ENCODE measurements around the gene CTDP1. TPM values are rescaled to one million over a fixed set of nuclear protein-coding genes. Genes with fewer than 3 reads are reported as not detected.

Gene CTDP1
- total RNA-seq, 1 experiment from 2014 or later, result 20.3 TPM

DNA sequence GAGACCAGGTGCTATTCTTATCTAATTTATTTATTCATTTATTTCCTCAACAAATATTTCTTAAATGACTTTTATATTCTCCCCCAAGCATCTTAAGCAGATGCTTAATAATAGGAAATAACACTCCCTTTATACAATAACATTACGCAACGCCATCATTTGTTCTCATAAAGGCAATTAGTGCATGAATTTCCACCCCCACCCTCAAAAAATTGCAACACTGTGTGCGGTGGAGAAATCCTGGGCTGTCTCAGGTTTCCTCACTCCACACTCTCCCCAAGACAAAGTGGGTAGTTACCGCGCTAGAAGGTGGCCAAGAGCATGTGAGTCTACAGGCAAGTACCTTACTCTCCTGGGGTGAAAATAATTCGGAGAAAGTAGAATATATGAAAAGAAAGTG, 37.0 kb upstream of the CTDP1 start:
- Mint-ChIP-seq H3K27ac (ENCODE audit: low read depth, unreplicated experiment) (no peak overlapping the region), H3K4me1 (ENCODE audit: insufficient read depth, unreplicated experiment) (peaks cover 6% of the 10 kb centered on the region), H3K36me3 (ENCODE audit: insufficient read depth, unreplicated experiment) (no peaks in the 10 kb centered on the region), H3K4me3 (ENCODE audit: unreplicated experiment) (no peak overlapping the region), H3K27me3 (ENCODE audit: insufficient read depth, unreplicated experiment) (no peaks in the 10 kb centered on the region), H3K9me3 (ENCODE audit: unreplicated experiment) (no peaks in the 10 kb centered on the region)
- intact Hi-C loops (cut with micrococcal nuclease), result loop anchor here (5.0 kb wide), 1 partner anchor 115 kb away; no protein-coding TSS in a partner anchor
- ChIA-PET POLR2A (no interaction called here), CTCF (interaction anchor here (0.6 to 3.7 kb wide), 8 partner anchors 8 to 412 kb away, joined by 3 to 65 read pairs (median 6); no protein-coding TSS in a partner anchor)
- BruUV-seq (replicated peaks), result no TSS peak
- TF ChIP-seq, protein P1, sequence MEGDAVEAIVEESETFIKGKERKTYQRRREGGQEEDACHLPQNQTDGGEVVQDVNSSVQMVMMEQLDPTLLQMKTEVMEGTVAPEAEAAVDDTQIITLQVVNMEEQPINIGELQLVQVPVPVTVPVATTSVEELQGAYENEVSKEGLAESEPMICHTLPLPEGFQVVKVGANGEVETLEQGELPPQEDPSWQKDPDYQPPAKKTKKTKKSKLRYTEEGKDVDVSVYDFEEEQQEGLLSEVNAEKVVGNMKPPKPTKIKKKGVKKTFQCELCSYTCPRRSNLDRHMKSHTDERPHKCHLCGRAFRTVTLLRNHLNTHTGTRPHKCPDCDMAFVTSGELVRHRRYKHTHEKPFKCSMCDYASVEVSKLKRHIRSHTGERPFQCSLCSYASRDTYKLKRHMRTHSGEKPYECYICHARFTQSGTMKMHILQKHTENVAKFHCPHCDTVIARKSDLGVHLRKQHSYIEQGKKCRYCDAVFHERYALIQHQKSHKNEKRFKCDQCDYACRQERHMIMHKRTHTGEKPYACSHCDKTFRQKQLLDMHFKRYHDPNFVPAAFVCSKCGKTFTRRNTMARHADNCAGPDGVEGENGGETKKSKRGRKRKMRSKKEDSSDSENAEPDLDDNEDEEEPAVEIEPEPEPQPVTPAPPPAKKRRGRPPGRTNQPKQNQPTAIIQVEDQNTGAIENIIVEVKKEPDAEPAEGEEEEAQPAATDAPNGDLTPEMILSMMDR (IDR thresholded peaks at IDR 0.05; ENCODE audit: unreplicated experiment), result no peak
- DNase-seq (ENCODE audit: unreplicated experiment), result peak; percentile 73

DNA sequence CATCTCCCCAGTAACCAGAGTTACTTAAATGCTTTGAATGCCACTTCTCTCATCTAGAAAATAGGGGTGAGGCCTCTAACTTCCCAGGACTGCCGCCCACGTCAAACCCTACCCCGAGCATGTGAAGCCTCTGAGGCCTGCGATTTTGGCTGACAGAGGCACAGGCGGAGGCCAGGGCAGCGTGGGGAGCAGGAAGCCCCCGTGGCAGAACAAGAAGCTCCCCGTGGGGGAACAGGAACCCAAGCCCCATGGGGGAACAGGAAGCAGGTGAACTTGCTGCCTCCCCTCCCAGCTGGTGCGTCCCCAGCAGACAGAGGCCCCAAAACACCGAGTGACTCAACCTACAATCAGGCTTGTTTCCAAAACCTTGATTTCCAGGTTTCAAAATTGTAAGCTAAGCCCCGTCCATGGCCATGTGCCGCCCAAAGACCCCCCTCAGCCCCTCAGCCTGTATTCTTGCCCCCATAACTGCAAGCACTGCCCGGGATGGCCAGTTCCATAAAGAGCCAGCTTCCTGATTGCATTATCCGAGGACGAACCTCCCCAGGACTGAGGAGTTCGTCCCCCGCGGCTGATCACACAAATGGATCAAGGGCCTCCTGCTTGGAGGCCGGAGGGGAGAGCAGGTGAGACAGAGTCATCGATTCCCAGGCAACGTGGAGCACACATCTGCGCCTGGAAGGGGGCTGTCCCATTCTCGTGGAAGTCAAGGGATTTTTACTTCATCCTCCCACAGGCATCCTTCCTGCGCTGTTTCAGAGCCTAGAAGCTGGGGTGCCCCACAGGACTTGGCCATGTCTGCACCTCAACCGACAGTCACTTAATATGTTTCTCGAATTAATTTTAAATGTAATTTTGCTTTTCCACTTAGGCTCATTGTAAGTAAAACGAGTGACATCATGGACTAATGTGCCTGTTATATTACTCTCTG, 36.3 kb upstream of the CTDP1 start:
- CTCF ChIA-PET, result interaction anchor here (0.6 to 3.7 kb wide), 13 partner anchors 9 to 1930 kb away, joined by 3 to 65 read pairs (median 4); no protein-coding TSS in a partner anchor
- DNase-seq (ENCODE audit: unreplicated experiment), result no peak
- intact Hi-C loops (cut with micrococcal nuclease), result loop anchor here (5.0 kb wide), 1 partner anchor 116 kb away; no protein-coding TSS in a partner anchor
- peaks cover 6% of the 10 kb centered on the region for H3K4me1 Mint-ChIP-seq (ENCODE audit: insufficient read depth, unreplicated experiment)
- H3K4me3 Mint-ChIP-seq (ENCODE audit: unreplicated experiment), result no peak overlapping the region
- no peaks in the 10 kb centered on the region for H3K9me3 Mint-ChIP-seq (ENCODE audit: unreplicated experiment)
- POLR2A ChIA-PET, result no interaction called here
- H3K27me3 Mint-ChIP-seq (ENCODE audit: insufficient read depth, unreplicated experiment), result no peaks in the 10 kb centered on the region
- TF ChIP-seq, protein P1 (IDR thresholded peaks at IDR 0.05; ENCODE audit: unreplicated experiment), result no peak
- no peaks in the 10 kb centered on the region for H3K36me3 Mint-ChIP-seq (ENCODE audit: insufficient read depth, unreplicated experiment)
- no peak overlapping the region for H3K27ac Mint-ChIP-seq (ENCODE audit: low read depth, unreplicated experiment)
- no TSS peak for BruUV-seq (replicated peaks)

DNA sequence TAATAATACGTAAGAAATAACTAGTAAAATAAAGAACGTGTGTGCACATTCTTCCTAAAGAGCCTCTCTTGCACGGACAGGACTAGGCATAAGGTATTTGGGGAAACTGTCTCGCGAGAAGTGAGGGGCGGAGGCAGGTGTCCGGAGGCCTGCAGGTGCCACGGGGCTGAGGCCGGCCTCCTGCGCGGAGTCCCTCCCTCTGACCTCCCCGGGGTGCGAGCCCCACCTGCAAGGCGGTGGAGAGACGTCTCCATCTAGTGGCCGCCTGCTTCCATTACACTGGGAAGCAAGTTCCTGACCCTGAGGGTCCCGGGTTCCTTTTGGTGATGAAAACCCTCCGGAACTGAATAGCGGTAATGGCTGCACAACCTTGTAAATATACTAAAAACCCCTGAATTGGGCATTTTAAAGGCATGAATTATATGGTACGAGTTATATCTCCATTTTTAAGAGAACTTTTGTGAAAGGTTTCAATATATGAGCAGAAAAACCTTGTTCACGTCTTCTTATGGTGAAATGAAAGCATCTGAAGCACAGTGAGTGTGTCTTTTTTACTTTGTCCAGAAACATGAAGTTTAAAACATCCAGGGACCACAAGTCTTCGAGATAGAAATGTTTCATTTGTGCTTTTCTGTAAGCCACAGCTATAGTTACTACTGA, 35.5 kb upstream of the CTDP1 start:
- intact Hi-C loops (cut with micrococcal nuclease), result loop anchor here (1.0 to 5.0 kb wide), 3 partner anchors 117 to 1879 kb away; no protein-coding TSS in a partner anchor
- Mint-ChIP-seq H3K9me3 (ENCODE audit: unreplicated experiment) (no peaks in the 10 kb centered on the region), H3K4me1 (ENCODE audit: insufficient read depth, unreplicated experiment) (peaks cover 6% of the 10 kb centered on the region), H3K27ac (ENCODE audit: low read depth, unreplicated experiment) (no peak overlapping the region), H3K27me3 (ENCODE audit: insufficient read depth, unreplicated experiment) (no peaks in the 10 kb centered on the region), H3K4me3 (ENCODE audit: unreplicated experiment) (no peak overlapping the region), H3K36me3 (ENCODE audit: insufficient read depth, unreplicated experiment) (no peaks in the 10 kb centered on the region)
- peak; percentile 63 for DNase-seq (ENCODE audit: unreplicated experiment)
- TF ChIP-seq, protein P1 (IDR thresholded peaks at IDR 0.05; ENCODE audit: unreplicated experiment), result peak; percentile 97
- BruUV-seq (replicated peaks), result no TSS peak
- CTCF ChIA-PET, result interaction anchor here (0.6 to 3.7 kb wide), 13 partner anchors 10 to 1931 kb away, joined by 3 to 65 read pairs (median 4); no protein-coding TSS in a partner anchor
- POLR2A ChIA-PET, result no interaction called here

DNA sequence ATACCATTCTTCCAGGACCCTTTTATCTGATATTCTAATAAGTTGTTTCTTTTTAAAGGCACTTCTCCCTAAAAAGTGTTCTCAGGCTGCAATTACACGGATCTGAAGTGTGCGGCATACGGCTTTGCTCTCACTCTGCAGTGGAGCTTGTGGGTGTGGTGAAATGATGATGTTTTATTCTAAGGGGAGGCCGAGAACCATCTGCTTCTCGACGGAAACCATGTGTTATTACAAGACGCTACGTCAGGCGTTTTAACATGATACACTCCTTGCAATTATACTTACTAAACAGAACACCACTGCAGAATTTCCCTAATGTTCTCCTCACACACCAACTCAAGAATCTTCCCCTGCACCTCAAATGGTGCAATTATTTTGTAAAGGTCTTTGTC, 34.9 kb upstream of the CTDP1 start:
- BruUV-seq (replicated peaks), result no TSS peak

More for the DNA sequence above, 34.9 kb upstream of the CTDP1 start:
- intact Hi-C loops (cut with micrococcal nuclease), result loop anchor here (1.0 to 5.0 kb wide), 3 partner anchors 117 to 1879 kb away; no protein-coding TSS in a partner anchor
- Mint-ChIP-seq H3K4me1 (ENCODE audit: insufficient read depth, unreplicated experiment) (peaks cover 6% of the 10 kb centered on the region), H3K27ac (ENCODE audit: low read depth, unreplicated experiment) (no peak overlapping the region), H3K9me3 (ENCODE audit: unreplicated experiment) (no peaks in the 10 kb centered on the region), H3K4me3 (ENCODE audit: unreplicated experiment) (no peak overlapping the region), H3K27me3 (ENCODE audit: insufficient read depth, unreplicated experiment) (no peaks in the 10 kb centered on the region), H3K36me3 (ENCODE audit: insufficient read depth, unreplicated experiment) (no peaks in the 10 kb centered on the region)
- no peak for DNase-seq (ENCODE audit: unreplicated experiment)
- ChIA-PET CTCF (interaction anchor here (0.6 to 3.7 kb wide), 9 partner anchors 10 to 313 kb away, joined by 3 to 65 read pairs (median 4); no protein-coding TSS in a partner anchor), POLR2A (no interaction called here)
- TF ChIP-seq, protein P1 (IDR thresholded peaks at IDR 0.05; ENCODE audit: unreplicated experiment), result no peak
